OCI-LY3 (cell line): ENCODE results near the gene HES2.

ENCODE experiments used
- H2AFZ ChIP-seq: fragments of 200-600, 300-600 bp; shearing (Covaris generic); 2 replicates; pipeline ENCODE4 v1.6.0; 2014; ENCODE audit warnings: antibody characterized with exemption, low read depth, low read length
- H3K27ac ChIP-seq: fragments of 200-600, 300-600 bp; sonication (generic); 2 replicates; pipeline ENCODE4 v1.5.1; 2014; ENCODE audit warnings: mild to moderate bottlenecking, low read length, moderate library complexity, mixed read lengths
- H3K27me3 ChIP-seq: fragments of 200-600, 300-600 bp; sonication (generic); 2 replicates; pipeline ENCODE4 v1.6.1; 2014; ENCODE audit warnings: low read depth, low read length, mixed read lengths
- H3K36me3 ChIP-seq: fragments of 200-600, 300-600 bp; sonication (generic); replicated peaks from 2 replicates; pipeline ENCODE3; 2014; ENCODE audit warnings: low read depth, low read length, mixed read lengths
- H3K4me1 ChIP-seq: fragments of 300-600, 200-600 bp; sonication (generic); 2 replicates; pipeline ENCODE4 v1.6.1; 2014; ENCODE audit warnings: low read length, mixed read lengths
- H3K4me2 ChIP-seq: fragments of 200-600, 300-600 bp; sonication (generic); 2 replicates; pipeline ENCODE4 v1.6.1; 2014; ENCODE audit warnings: low read length, mixed read lengths
- H3K4me3 ChIP-seq: fragments of 300-600, 200-600 bp; sonication (generic); 2 replicates; pipeline ENCODE4 v1.5.1; 2014; ENCODE audit warnings: antibody characterized with exemption, mild to moderate bottlenecking, low read length, moderate library complexity
- H3K79me2 ChIP-seq: fragments of 300-600, 200-600 bp; shearing (Covaris generic); 2 replicates; pipeline ENCODE4 v1.6.1; 2014; ENCODE audit warnings: mild to moderate bottlenecking, low read length, mixed read lengths
- H3K9ac ChIP-seq: fragments of 300-600, 200-600 bp; shearing (Covaris generic); 2 replicates; pipeline ENCODE4 v1.6.0; 2014; ENCODE audit warnings: mild to moderate bottlenecking, low read length, moderate library complexity
- H3K9me3 ChIP-seq: fragments of 200-600, 300-600 bp; shearing (Covaris generic); 2 replicates; pipeline ENCODE4 v1.6.1; 2014; ENCODE audit warnings: low read length, mixed read lengths; ENCODE audit not compliant: insufficient read depth
- H4K20me1 ChIP-seq: fragments of 200-600, 300-600 bp; sonication (generic); 2 replicates; pipeline ENCODE4 v1.6.1; 2016; ENCODE audit warnings: low read length, mixed read lengths; ENCODE audit not compliant: insufficient read depth
- CTCF ChIP-seq: fragments of 200-600, 300-600 bp; sonication (generic); IDR thresholded peaks from 2 replicates; pipeline ENCODE4 v1.5.1; 2014; ENCODE audit warnings: antibody characterized with exemption, low read length, low read depth
- EZH2phosphoT487 ChIP-seq: fragments of 200-600 bp; shearing (Covaris generic); IDR thresholded peaks from 2 replicates; pipeline ENCODE4 v1.6.1; 2018; ENCODE audit warnings: antibody characterized with exemption, mixed run types, low read depth

The HES2 gene

GRCh38 chr1:6412896-6413295 lies 6.8 kb downstream of the HES2 start:
- Histone ChIP-seq H4K20me1 (no peaks in the 10 kb centered on the region), H3K36me3 (no peaks in the 10 kb centered on the region), H3K79me2 (no peaks in the 10 kb centered on the region), H3K9me3 (no peaks in the 10 kb centered on the region), H3K4me2 (no peak overlapping the region), H2AFZ (no peak overlapping the region), H3K9ac (no peak overlapping the region), H3K4me1 (peaks cover 12% of the 10 kb centered on the region; the same call in 1 of the 2 replicates), H3K27me3 (no peaks in the 10 kb centered on the region), H3K27ac (no peak overlapping the region), H3K4me3 (no peak overlapping the region)
- TF ChIP-seq CTCF (no peak), EZH2phosphoT487 (no peak)

GRCh38 chr1:6410248-6410893 lies 9.3 kb downstream of the HES2 start:
- H3K4me2 ChIP-seq = no peak overlapping the region
- no peak overlapping the region for H3K4me3 ChIP-seq
- H2AFZ ChIP-seq = no peak overlapping the region
- TF ChIP-seq CTCF = no peak
- no peak for TF ChIP-seq EZH2phosphoT487
- H3K9ac ChIP-seq = no peak overlapping the region
- H3K27me3 ChIP-seq = no peaks in the 10 kb centered on the region
- no peak overlapping the region for H3K27ac ChIP-seq
- H3K9me3 ChIP-seq = no peaks in the 10 kb centered on the region
- no peaks in the 10 kb centered on the region for H4K20me1 ChIP-seq
- H3K4me1 ChIP-seq = peaks cover 12% of the 10 kb centered on the region; the same call in 1 of the 2 replicates
- H3K79me2 ChIP-seq = no peaks in the 10 kb centered on the region
- no peaks in the 10 kb centered on the region for H3K36me3 ChIP-seq

GRCh38 chr1:6409733-6410132 lies 10.0 kb downstream of the HES2 start:
- Histone ChIP-seq H3K9me3 (no peaks in the 10 kb centered on the region), H3K79me2 (no peaks in the 10 kb centered on the region), H3K4me1 (peaks cover 14% of the 10 kb centered on the region; the same call in 1 of the 2 replicates), H3K4me2 (no peak overlapping the region), H3K36me3 (no peaks in the 10 kb centered on the region), H3K27me3 (0 out of 2 replicates have a peak, but pooled peaks cover 4% of the 10 kb centered on the region), H4K20me1 (no peaks in the 10 kb centered on the region), H3K27ac (no peak overlapping the region), H3K4me3 (no peak overlapping the region), H2AFZ (no peak overlapping the region), H3K9ac (no peak overlapping the region)
- no peak for TF ChIP-seq EZH2phosphoT487
- no peak for TF ChIP-seq CTCF

- Histone ChIP-seq H3K9ac (no peak overlapping the region), H4K20me1 (no peaks in the 10 kb centered on the region), H3K4me3 (no peak overlapping the region), H3K27ac (no peak overlapping the region), H3K4me1 (peaks cover 11% of the 10 kb centered on the region; the same call in 1 of the 2 replicates), H3K9me3 (no peaks in the 10 kb centered on the region), H3K36me3 (no peaks in the 10 kb centered on the region), H3K4me2 (no peak overlapping the region), H3K79me2 (no peaks in the 10 kb centered on the region), H3K27me3 (0 out of 2 replicates have a peak, but pooled peaks cover 4% of the 10 kb centered on the region), H2AFZ (no peak overlapping the region)
- TF ChIP-seq CTCF (peak; percentile 21; the same call in 1 of the 2 replicates), EZH2phosphoT487 (no peak)
Observed at GRCh38 chr1:6409053-6409452, 10.7 kb downstream of the HES2 start.
